Large intestine (tissue), 3 donors: ENCODE measurements around the gene RPL31. TPM values are rescaled to one million over a fixed set of nuclear protein-coding genes. Genes with fewer than 3 reads are reported as not detected.

ENCODE experiments used
- DNase-seq, 2 donors: peaks; one replicate each; pipeline versions ENCODE4 v3.0.0 to v3.0.0-alpha.2; 2013
- H3K27ac ChIP-seq: one replicate; pipeline ENCODE4 v1.5.1; 2013; ENCODE audit warnings: low read length
- H3K27me3 ChIP-seq: 2 replicates; pipeline ENCODE4 v1.6.1; 2013; ENCODE audit warnings: low read length; ENCODE audit not compliant: control insufficient read depth, insufficient read depth
- H3K36me3 ChIP-seq: 2 replicates; pipeline ENCODE4 v1.6.1; 2013; ENCODE audit warnings: low read length; ENCODE audit not compliant: control insufficient read depth, insufficient read depth
- H3K4me1 ChIP-seq: one replicate; pipeline ENCODE4 v1.6.1; 2013; ENCODE audit warnings: low read length; ENCODE audit not compliant: control insufficient read depth, insufficient read depth
- H3K4me3 ChIP-seq: one replicate; pipeline ENCODE4 v1.5.1; 2013; ENCODE audit warnings: low read length
- H3K9me3 ChIP-seq: one replicate; pipeline ENCODE4 v1.6.1; 2013; ENCODE audit warnings: mild to moderate bottlenecking, low read depth, low read length, moderate library complexity; ENCODE audit not compliant: control insufficient read depth
- WGBS: methylation state at CpG from one replicate; pipeline ENCODE4 v1.1.5; 2013; ENCODE audit warnings: low lambda C conversion rate; ENCODE audit not compliant: insufficient coverage; 5-methylcytosine and 5-hydroxymethylcytosine counted together
- polyA plus RNA-seq: library from polyadenylated mRNA; unstranded; fragments of 120-200 nt; gene quantifications from one replicate; pipeline ENCODE4 v1.2.1, GENCODE V29; 2013

Gene RPL31
- polyA plus RNA-seq, 1 donor, result 4,666 TPM

DNA sequence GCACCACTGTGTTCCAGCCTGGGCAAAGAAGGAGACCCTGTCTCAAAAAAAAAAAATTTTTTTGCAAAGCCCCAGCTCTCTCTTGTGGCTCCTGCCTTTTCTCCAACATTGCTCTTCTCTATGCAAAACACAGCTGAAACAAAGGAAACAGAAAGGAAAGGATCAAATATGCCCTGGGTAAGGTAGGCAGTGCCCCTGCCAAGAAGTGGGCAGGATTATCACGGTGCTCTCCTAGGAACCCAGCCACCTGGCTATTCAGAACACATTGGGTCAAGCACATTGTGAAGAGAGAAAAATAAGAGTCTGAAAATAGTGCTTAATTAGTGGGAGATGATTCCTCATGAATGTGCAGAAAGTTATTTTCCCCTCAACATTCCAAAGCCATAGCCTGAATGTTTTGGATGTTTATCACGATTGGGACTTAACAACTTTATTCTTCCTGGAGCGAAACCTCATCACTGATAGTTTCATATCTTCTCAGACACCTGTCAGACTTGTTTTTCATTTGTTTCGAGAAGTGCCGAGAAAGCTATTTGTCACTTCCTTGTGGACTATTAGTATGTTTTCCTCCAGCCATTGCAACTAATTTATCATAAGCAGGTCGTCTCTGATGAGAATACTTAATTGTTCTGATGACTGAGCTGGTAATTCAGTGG lies 42.7 kb upstream of the RPL31 start:
- H3K4me1 ChIP-seq, result no peaks in the 10 kb centered on the region
- H3K9me3 ChIP-seq, result no peaks in the 10 kb centered on the region
- H3K4me3 ChIP-seq, result no peak overlapping the region
- WGBS, result 60% methylated on average over 2 of the region's 6 CpGs
- peaks cover 5% of the 10 kb centered on the region for H3K36me3 ChIP-seq
- no peak overlapping the region for H3K27ac ChIP-seq
- no peaks in the 10 kb centered on the region for H3K27me3 ChIP-seq
- DNase-seq, result no peak

- Histone ChIP-seq H3K36me3 (peaks cover 4% of the 10 kb centered on the region), H3K4me3 (no peak overlapping the region), H3K27ac (no peak overlapping the region), H3K27me3 (no peaks in the 10 kb centered on the region), H3K9me3 (no peaks in the 10 kb centered on the region), H3K4me1 (no peaks in the 10 kb centered on the region)
- WGBS, result no CpG with 5 or more reads among the region's 4 CpGs
- DNase-seq, result no peak
Observed at GRCh38 chr2:100960688-100961087, 41.4 kb upstream of the RPL31 start.

GRCh38 chr2:100962366-100963025 lies 39.6 kb upstream of the RPL31 start:
- 95% methylated on average over 4 of the region's 12 CpGs for WGBS
- Histone ChIP-seq H3K27me3 (no peaks in the 10 kb centered on the region), H3K36me3 (peaks cover 6% of the 10 kb centered on the region), H3K27ac (no peak overlapping the region), H3K4me3 (no peak overlapping the region), H3K9me3 (no peaks in the 10 kb centered on the region), H3K4me1 (no peaks in the 10 kb centered on the region)
- DNase-seq, result no peak

DNA sequence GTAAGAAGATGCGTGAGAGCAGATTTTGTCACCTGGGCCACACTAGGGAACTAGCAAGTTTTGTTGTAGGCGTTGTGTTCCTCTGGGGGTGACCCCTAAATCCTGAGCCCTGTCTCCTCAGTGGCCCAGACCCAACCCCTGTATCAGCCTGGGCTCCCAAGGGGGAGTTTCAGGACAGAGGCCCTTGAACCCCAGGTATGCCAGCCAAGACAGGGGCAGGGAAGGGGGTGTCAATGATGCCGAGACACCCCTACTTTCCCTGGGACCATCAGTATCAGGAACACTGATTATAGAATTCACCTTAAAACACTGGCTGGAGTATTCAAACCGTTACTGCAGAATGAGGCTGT lies 39.1 kb upstream of the RPL31 start:
- Histone ChIP-seq H3K4me3 (no peak overlapping the region), H3K9me3 (no peaks in the 10 kb centered on the region), H3K36me3 (peaks cover 11% of the 10 kb centered on the region), H3K27ac (no peak overlapping the region), H3K4me1 (no peaks in the 10 kb centered on the region), H3K27me3 (no peaks in the 10 kb centered on the region)
- no CpG with 5 or more reads among the region's 4 CpGs for WGBS
- DNase-seq, result no peak

DNA sequence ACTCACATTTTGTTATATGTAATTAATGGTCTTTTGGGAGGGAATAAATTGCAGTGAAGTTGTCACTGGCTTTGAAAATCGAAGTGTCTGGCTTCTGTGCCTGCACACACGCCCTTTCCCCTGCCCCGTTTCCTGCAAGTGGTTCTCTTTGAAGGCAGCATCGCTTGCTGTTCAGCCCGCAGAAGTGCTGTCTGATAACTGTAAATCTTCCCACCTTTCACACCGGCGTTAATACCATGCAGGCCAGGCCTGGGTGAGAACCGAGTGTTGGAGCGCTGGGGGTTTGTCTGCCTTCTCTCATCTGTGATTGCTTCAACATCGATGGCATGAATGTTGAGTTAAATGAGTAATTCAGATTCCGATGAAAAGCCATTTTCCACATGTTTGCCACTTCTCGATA lies 37.9 kb upstream of the RPL31 start:
- Histone ChIP-seq H3K36me3 (peaks cover 22% of the 10 kb centered on the region), H3K9me3 (no peaks in the 10 kb centered on the region), H3K4me1 (no peaks in the 10 kb centered on the region), H3K27me3 (no peaks in the 10 kb centered on the region), H3K4me3 (no peak overlapping the region), H3K27ac (no peak overlapping the region)
- no peak for DNase-seq
- WGBS, result 100% methylated on average over 1 of the region's 12 CpGs

DNA sequence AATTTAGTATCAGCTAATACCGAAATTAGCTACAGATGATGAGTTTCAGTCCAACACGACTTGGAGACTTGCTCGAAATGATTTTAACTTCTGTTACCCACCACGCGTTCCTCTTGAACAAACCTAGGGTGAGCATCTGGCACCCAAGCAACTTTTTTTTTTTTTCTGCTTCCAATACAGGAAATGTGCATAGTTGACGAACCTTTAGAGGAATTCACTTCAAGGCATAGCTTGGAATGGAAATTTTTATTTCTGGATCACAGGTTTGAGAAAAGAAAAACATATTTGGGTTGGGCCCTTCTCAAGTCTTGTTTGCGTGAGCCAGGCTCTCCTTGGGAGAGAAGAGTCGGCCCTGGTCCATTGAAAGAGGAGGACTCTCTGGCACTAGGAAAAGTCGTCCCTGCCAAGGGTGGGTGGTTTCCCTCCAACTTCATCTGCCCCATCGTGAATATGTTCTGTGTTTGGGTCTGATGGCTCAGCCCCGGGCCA lies 37.4 kb upstream of the RPL31 start:
- Histone ChIP-seq H3K27ac (no peak overlapping the region), H3K4me3 (no peak overlapping the region), H3K9me3 (no peaks in the 10 kb centered on the region), H3K36me3 (peaks cover 26% of the 10 kb centered on the region), H3K4me1 (no peaks in the 10 kb centered on the region), H3K27me3 (no peaks in the 10 kb centered on the region)
- no peak for DNase-seq
- WGBS, result 50% methylated on average over 2 of the region's 11 CpGs

- no peak overlapping the region for H3K27ac ChIP-seq
- no peaks in the 10 kb centered on the region for H3K27me3 ChIP-seq
- peaks cover 31% of the 10 kb centered on the region for H3K36me3 ChIP-seq
- no peak for DNase-seq
- no peaks in the 10 kb centered on the region for H3K4me1 ChIP-seq
- no peak overlapping the region for H3K4me3 ChIP-seq
- H3K9me3 ChIP-seq, result no peaks in the 10 kb centered on the region
- no CpG with 5 or more reads among the region's 5 CpGs for WGBS
Observed at GRCh38 chr2:100965596-100965995, 36.5 kb upstream of the RPL31 start.

DNA sequence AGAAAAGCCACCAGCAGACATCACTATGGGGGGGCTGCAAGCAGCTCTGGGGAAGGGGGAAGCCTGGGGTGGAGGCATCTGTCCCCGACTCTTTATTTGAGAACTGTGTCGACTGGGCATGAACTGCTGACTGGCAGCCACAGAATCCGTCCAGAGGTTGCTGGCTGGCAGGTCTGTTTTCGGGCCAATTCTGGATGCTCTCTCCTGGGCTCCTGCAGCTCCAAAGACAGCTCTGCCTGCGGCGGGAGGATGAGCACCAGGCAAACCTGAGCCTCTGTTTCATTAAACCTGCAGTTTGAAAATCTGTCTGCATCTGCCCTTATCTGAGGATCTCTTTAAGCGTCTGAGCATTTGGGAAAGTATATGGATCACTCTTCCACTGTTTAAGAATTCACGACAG lies 34.4 kb upstream of the RPL31 start:
- no peak overlapping the region for H3K27ac ChIP-seq
- 60% methylated on average over 1 of the region's 8 CpGs for WGBS
- peaks cover 45% of the 10 kb centered on the region for H3K36me3 ChIP-seq
- no peaks in the 10 kb centered on the region for H3K27me3 ChIP-seq
- no peak overlapping the region for H3K4me3 ChIP-seq
- no peaks in the 10 kb centered on the region for H3K9me3 ChIP-seq
- no peaks in the 10 kb centered on the region for H3K4me1 ChIP-seq
- DNase-seq, result no peak

GRCh38 chr2:100968146-100969145 lies 33.6 kb upstream of the RPL31 start:
- H3K4me1 ChIP-seq, result no peaks in the 10 kb centered on the region
- H3K9me3 ChIP-seq, result no peaks in the 10 kb centered on the region
- H3K36me3 ChIP-seq, result peaks cover 48% of the 10 kb centered on the region
- no peaks in the 10 kb centered on the region for H3K27me3 ChIP-seq
- H3K4me3 ChIP-seq, result no peak overlapping the region
- no peak for DNase-seq
- 80% methylated on average over 1 of the region's 28 CpGs for WGBS
- no peak overlapping the region for H3K27ac ChIP-seq

GRCh38 chr2:100969998-100970397 lies 32.1 kb upstream of the RPL31 start:
- no peak for DNase-seq
- WGBS, result no CpG with 5 or more reads among the region's 7 CpGs
- Histone ChIP-seq H3K4me1 (no peaks in the 10 kb centered on the region), H3K9me3 (no peaks in the 10 kb centered on the region), H3K27me3 (no peaks in the 10 kb centered on the region), H3K27ac (no peak overlapping the region), H3K4me3 (no peak overlapping the region), H3K36me3 (peaks cover 54% of the 10 kb centered on the region)
